Upper lobe of left lung (tissue), 6 donors: ENCODE measurements around the gene EML4. TPM values are rescaled to one million over a fixed set of nuclear protein-coding genes. Genes with fewer than 3 reads are reported as not detected.

Source experiments
- ATAC-seq, 2 donors: fragments of 200-7000 bp; cut with Tn5 transposase; one replicate each; pipeline ENCODE4 v1.9.1; 2022; ENCODE audit warnings: mild to moderate bottlenecking in 2 of 2, moderate library complexity in 2 of 2; ENCODE audit not compliant: low FRiP score in 2 of 2
- DNase-seq, 2 donors: peaks; one replicate each; pipeline ENCODE4 v3.0.0-alpha.2; 2019 to 2020
- H3K27ac ChIP-seq, 4 donors: fragments of 200-600 bp; sonication (generic); one replicate each; pipeline ENCODE4 v1.5.1; 2016 to 2019
- H3K27me3 ChIP-seq, 4 donors: fragments of 200-600 bp; sonication (generic); one replicate each; pipeline ENCODE4 v1.5.1; 2017 to 2019
- H3K36me3 ChIP-seq, 4 donors: fragments of 200-600 bp; sonication (generic); one replicate each; pipeline ENCODE4 v1.5.1; 2016 to 2019
- H3K4me1 ChIP-seq, 4 donors: fragments of 200-600 bp; sonication (generic); one replicate each; pipeline ENCODE4 v1.5.1; 2018 to 2019
- H3K4me3 ChIP-seq, 4 donors: fragments of 200-600 bp; sonication (generic); one replicate each; pipeline ENCODE4 v1.5.1; 2017 to 2019; ENCODE audit warnings: mild to moderate bottlenecking in 2 of 4, moderate library complexity in 1 of 4
- H3K9me3 ChIP-seq, 4 donors: fragments of 200-600 bp; sonication (generic); one replicate each; pipeline ENCODE4 v1.5.1; 2018 to 2019
- EP300 ChIP-seq, 4 donors: sonication (generic); formaldehyde crosslinking; IDR thresholded peaks; one replicate each; pipeline ENCODE4 v1.5.1; 2017; ENCODE audit warnings: antibody characterized with exemption in 4 of 4, control low read depth in 2 of 4
- POLR2A ChIP-seq, 4 donors: fragments of 450-650 bp; IDR thresholded peaks; one replicate each; pipeline ENCODE4 v1.5.1; 2016 to 2017; ENCODE audit warnings: antibody characterized with exemption in 4 of 4, mild to moderate bottlenecking in 2 of 4
- POLR2AphosphoS5 ChIP-seq, 2 donors: sonication (generic); formaldehyde crosslinking; IDR thresholded peaks; one replicate each; pipeline ENCODE4 v1.5.1; 2017; ENCODE audit warnings: antibody characterized with exemption in 2 of 2
- whole genome bisulfite sequencing, 2 donors: methylation state at CpG; one replicate each; pipeline ENCODE4 v1.1.5; 2017 to 2018; 5-methylcytosine and 5-hydroxymethylcytosine counted together
- total RNA-seq, 6 donors: library from RNA; depleted of rRNA in 4 of 6; stranded (reverse); fragments of >200 nt in 4 of 6; gene quantifications; one replicate each; pipeline versions ENCODE4 v1.1.0 to v1.2.1, GENCODE V29; 2016 to 2021
- TF ChIP-seq, protein P1 (sequence below), 6 experiments: fragments of 450-650 bp in 4 of 6; fragments of 200-600 bp in 2 of 6; sonication (generic) in 2 of 6; IDR thresholded peaks; one replicate each; pipeline ENCODE4 v1.5.1; 2016 to 2019; ENCODE audit warnings: antibody characterized with exemption in 6 of 6
- donor health status: DM: no; HTN: no; CAD: no; lungs with moderate emphysema.
- donor health status: DM: no; HTN: yes; CAD: no; lungs with severe emphysema.

EML4 gene
- total RNA-seq, 6 donors from 2014 or later, result 42.7 to 96.9 (median 62.0) TPM

DNA sequence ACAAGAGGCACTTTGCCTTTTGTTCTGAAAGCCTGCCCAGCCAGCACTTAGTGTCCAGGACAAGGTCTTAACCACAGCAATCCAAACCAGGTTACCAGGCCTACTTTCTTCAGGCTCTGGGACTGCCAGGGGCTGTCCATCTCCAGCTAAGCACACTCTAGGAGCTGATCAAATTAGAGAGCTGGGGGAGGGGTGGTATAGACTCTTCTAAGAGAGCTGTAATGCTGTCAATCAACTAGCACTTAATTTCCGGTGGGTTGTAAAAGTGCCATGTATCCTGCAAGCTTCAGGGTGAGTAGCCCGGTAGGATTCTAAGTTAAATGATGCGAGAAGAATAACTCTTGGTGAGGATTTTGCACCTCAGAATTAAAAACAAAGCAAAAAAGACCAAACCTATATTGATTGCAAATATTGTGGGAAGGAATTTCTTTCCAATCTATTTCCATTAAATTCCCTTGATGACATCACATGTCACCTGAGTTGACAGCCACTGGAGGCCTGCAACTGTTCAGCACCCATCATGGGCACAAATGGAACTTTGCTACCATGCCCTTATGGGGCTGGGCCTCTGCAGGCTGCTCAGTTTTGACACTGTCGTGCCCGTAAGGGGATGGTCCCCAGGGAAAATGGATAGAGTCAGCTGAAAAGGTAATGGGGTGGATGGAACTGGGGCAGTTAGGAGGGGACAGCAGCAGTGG, 200.5 kb downstream of the EML4 start:
- TF ChIP-seq, protein P1, sequence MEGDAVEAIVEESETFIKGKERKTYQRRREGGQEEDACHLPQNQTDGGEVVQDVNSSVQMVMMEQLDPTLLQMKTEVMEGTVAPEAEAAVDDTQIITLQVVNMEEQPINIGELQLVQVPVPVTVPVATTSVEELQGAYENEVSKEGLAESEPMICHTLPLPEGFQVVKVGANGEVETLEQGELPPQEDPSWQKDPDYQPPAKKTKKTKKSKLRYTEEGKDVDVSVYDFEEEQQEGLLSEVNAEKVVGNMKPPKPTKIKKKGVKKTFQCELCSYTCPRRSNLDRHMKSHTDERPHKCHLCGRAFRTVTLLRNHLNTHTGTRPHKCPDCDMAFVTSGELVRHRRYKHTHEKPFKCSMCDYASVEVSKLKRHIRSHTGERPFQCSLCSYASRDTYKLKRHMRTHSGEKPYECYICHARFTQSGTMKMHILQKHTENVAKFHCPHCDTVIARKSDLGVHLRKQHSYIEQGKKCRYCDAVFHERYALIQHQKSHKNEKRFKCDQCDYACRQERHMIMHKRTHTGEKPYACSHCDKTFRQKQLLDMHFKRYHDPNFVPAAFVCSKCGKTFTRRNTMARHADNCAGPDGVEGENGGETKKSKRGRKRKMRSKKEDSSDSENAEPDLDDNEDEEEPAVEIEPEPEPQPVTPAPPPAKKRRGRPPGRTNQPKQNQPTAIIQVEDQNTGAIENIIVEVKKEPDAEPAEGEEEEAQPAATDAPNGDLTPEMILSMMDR (IDR thresholded peaks at IDR 0.05), result no peak
- no peak for TF ChIP-seq POLR2A (IDR thresholded peaks at IDR 0.05)
- no peak for TF ChIP-seq POLR2AphosphoS5 (IDR thresholded peaks at IDR 0.05)
- TF ChIP-seq EP300 (IDR thresholded peaks at IDR 0.05), result no peak
- H3K27ac ChIP-seq, result peak overlapping the region in 3 of 4 donors; percentile 3 to 50 (median 37)
- peaks cover 14 to 23% (median 16%) of the 10 kb centered on the region in 4 donors for H3K4me1 ChIP-seq
- WGBS, 2 donors, result 85 to 89% methylated on average over 5 of the region's 5 CpGs
- no peaks in the 10 kb centered on the region for H3K27me3 ChIP-seq
- H3K36me3 ChIP-seq, result no peaks in the 10 kb centered on the region
- no peak for ATAC-seq
- DNase-seq, result no peak
- no peaks in the 10 kb centered on the region for H3K9me3 ChIP-seq
- H3K4me3 ChIP-seq, result no peak overlapping the region

DNA sequence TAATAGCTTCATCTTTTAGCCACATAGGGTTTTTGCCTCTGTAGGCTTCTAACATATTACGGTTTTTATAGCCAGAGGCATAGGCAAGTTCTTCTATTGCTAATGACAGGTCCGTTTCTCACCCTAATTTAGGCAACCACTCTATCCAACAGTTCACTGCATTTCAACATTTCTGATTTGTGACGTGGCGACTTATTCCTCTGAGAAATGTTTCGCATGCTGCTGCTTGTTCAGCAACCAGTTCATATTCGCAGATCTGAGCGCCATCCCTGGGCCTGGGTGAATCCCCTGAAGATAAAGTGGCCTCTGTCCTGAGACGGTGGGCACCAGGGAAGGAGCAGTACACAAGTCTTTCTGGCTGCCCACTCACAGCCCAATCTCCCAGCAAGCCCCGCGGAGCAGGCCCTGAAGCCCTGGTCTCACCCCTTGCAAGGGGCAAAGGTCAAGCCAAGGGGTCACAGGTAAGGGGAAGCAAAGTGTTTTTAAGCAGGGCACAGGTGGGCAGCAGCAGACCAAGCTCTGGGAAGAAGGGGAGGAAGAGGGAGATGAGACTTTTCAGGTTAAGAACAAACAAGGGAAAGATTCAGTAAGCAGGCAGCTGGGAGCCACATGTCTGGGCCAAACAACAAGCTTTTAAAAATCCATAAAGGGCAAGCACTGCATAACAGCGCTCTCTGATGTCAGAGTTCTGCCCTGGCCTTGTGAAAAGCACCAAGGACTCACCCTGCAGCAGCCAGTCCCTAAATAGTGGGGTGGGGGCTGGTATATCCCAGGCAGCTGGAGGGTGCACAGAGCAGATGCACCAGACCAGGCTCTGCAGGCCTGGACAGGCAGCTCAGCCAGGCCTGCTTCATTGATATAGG, 202.7 kb downstream of the EML4 start:
- WGBS, 2 donors, result 90 to 91% methylated on average over 11 of the region's 11 CpGs
- no peak overlapping the region for H3K27ac ChIP-seq
- H3K27me3 ChIP-seq, result no peaks in the 10 kb centered on the region
- ATAC-seq (no peak), DNase-seq (peak in 1 of 2 donors; percentile 34)
- H3K4me3 ChIP-seq, result no peak overlapping the region
- H3K36me3 ChIP-seq, result no peaks in the 10 kb centered on the region
- TF ChIP-seq EP300 (IDR thresholded peaks at IDR 0.05), result no peak
- TF ChIP-seq POLR2A (IDR thresholded peaks at IDR 0.05), result no peak
- TF ChIP-seq, protein P1 (IDR thresholded peaks at IDR 0.05), result no peak
- TF ChIP-seq POLR2AphosphoS5 (IDR thresholded peaks at IDR 0.05), result no peak
- no peaks in the 10 kb centered on the region for H3K9me3 ChIP-seq
- peaks cover 14 to 23% (median 16%) of the 10 kb centered on the region in 4 donors for H3K4me1 ChIP-seq

DNA sequence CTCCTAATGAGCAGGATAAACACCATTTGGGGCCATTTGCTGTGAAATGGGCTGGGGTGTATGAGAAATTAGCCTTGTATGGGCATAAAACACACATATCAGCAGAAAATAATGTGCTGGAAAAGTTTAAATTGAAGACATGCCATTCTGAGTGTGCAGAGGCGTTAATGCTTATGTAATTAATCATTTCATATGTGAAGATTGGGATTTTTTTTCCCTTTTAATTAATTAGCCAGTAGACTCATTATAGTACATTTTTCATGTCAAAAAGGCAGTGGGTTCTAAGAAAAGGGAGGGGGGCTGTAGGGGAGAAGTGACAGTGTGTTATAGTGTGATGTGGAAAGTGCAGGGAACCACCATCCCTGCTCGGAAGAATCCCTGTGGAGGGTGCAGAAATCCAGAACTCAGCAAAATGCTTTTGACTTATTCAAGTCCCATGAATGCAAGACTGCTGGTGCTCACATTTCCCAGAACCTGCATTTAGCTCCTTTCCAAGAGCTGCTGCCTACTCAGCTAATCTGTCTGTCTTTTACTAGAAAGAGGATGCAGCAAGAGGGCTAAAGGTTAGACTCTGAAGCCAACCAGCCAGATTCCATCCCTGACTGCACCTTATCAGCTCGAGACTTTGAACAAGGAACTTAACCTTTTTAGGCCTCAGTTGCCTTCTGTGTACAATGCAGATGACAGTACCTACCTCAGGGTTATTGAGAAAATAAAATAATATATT, 203.5 kb downstream of the EML4 start:
- Histone ChIP-seq H3K27me3 (no peaks in the 10 kb centered on the region), H3K4me1 (peaks cover 10 to 16% (median 13%) of the 10 kb centered on the region in 4 donors), H3K9me3 (no peaks in the 10 kb centered on the region), H3K4me3 (no peak overlapping the region), H3K27ac (no peak overlapping the region), H3K36me3 (no peaks in the 10 kb centered on the region)
- ATAC-seq, result no peak
- 69 to 77% methylated on average over 3 of the region's 3 CpGs for WGBS, 2 donors
- DNase-seq, result no peak
- TF ChIP-seq EP300 (IDR thresholded peaks at IDR 0.05), result no peak
- TF ChIP-seq, protein P1 (IDR thresholded peaks at IDR 0.05), result no peak
- no peak for TF ChIP-seq POLR2AphosphoS5 (IDR thresholded peaks at IDR 0.05)
- TF ChIP-seq POLR2A (IDR thresholded peaks at IDR 0.05), result no peak

DNA sequence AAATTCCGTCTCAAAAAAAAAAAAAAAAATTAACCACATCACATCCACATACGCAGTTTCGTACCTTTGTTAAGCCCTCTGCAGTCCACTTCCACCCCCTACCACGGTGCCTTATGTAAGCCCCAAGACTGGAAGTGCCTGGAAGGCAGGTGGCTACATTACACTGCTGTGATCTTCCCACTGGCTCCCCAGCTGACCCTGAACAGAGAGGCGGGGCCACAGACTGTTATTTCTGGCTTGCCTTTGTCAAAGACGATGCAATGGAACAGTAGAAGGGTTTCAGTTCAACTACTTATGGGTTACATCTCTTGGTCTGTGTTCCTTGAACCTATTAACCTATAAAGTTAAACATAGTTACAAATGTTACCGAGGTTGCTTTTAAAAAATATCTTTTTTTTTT, 207.6 kb downstream of the EML4 start:
- no peaks in the 10 kb centered on the region for H3K27me3 ChIP-seq
- no peaks in the 10 kb centered on the region for H3K4me1 ChIP-seq
- H3K9me3 ChIP-seq, result no peaks in the 10 kb centered on the region
- ATAC-seq, result no peak
- H3K27ac ChIP-seq, result no peak overlapping the region
- 81 to 83% methylated on average over 7 of the region's 7 CpGs for WGBS, 2 donors
- no peaks in the 10 kb centered on the region for H3K36me3 ChIP-seq
- no peak overlapping the region for H3K4me3 ChIP-seq
- DNase-seq, result no peak
- TF ChIP-seq, protein P1 (IDR thresholded peaks at IDR 0.05), result no peak
- no peak for TF ChIP-seq POLR2A (IDR thresholded peaks at IDR 0.05)
- TF ChIP-seq POLR2AphosphoS5 (IDR thresholded peaks at IDR 0.05), result no peak
- no peak for TF ChIP-seq EP300 (IDR thresholded peaks at IDR 0.05)
